ENCODE measurements around the gene GATA6.
"Not testable (repeated sequence)": the region's sequence is repeated elsewhere in the genome, so short reads cannot be mapped to it uniquely, and the experiment has no call there.

Gene GATA6

GRCh38 chr18:22219568-22220355 is 50.4 kb downstream of the GATA6 start:
- no peak overlapping the region for H3K4me3 ChIP-seq (ENCODE audit: low read depth, low read length)
- TF ChIP-seq, protein P1, sequence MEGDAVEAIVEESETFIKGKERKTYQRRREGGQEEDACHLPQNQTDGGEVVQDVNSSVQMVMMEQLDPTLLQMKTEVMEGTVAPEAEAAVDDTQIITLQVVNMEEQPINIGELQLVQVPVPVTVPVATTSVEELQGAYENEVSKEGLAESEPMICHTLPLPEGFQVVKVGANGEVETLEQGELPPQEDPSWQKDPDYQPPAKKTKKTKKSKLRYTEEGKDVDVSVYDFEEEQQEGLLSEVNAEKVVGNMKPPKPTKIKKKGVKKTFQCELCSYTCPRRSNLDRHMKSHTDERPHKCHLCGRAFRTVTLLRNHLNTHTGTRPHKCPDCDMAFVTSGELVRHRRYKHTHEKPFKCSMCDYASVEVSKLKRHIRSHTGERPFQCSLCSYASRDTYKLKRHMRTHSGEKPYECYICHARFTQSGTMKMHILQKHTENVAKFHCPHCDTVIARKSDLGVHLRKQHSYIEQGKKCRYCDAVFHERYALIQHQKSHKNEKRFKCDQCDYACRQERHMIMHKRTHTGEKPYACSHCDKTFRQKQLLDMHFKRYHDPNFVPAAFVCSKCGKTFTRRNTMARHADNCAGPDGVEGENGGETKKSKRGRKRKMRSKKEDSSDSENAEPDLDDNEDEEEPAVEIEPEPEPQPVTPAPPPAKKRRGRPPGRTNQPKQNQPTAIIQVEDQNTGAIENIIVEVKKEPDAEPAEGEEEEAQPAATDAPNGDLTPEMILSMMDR (IDR thresholded peaks at IDR 0.05; ENCODE audit: low read depth, low read length, missing control alignments) = peak; percentile 32
- in situ Hi-C loops (cut with HindIII; ENCODE audit: low sequenced_read_pairs) = no loop called here
- DNase-seq (ENCODE audit: low read depth) = no peak

DNA sequence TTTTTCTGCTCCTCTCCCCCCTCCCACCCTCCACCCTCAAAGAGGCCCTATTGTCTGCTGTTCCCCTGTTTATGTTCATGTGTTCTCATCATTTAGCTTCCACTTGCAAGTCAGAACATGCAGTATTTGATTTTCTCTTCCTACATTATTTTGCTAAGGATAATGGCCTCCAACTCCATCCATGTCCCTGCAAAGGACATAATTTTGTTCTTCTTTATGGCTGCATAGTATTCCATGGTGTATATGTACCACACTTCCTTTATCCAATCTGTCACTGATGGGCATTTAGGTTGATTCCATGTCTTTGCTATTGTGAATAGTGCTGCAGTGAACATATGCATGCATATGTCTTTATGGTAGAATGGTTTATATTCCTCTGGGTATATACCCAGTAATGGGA is 51.2 kb downstream of the GATA6 start:
- DNase-seq (ENCODE audit: low read depth); in situ Hi-C loops (cut with HindIII; ENCODE audit: low sequenced_read_pairs); H3K4me3 ChIP-seq (ENCODE audit: low read depth, low read length): not testable (repeated sequence)

- in situ Hi-C loops (cut with HindIII; ENCODE audit: low sequenced_read_pairs) = no loop called here
- no peak overlapping the region for H3K4me3 ChIP-seq (ENCODE audit: low read depth, low read length)
- TF ChIP-seq, protein P1 (IDR thresholded peaks at IDR 0.05; ENCODE audit: low read depth, low read length, missing control alignments) = no peak
- no peak for DNase-seq (ENCODE audit: low read depth)
Measured at GRCh38 chr18:22221350-22221749, 52.0 kb downstream of the GATA6 start.

- in situ Hi-C loops (cut with HindIII; ENCODE audit: low sequenced_read_pairs) = no loop called here
- peak; percentile 44 for DNase-seq (ENCODE audit: low read depth)
- TF ChIP-seq, protein P1 (IDR thresholded peaks at IDR 0.05; ENCODE audit: low read depth, low read length, missing control alignments) = no peak
Measured at GRCh38 chr18:22223254-22223964, 54.0 kb downstream of the GATA6 start.

DNA sequence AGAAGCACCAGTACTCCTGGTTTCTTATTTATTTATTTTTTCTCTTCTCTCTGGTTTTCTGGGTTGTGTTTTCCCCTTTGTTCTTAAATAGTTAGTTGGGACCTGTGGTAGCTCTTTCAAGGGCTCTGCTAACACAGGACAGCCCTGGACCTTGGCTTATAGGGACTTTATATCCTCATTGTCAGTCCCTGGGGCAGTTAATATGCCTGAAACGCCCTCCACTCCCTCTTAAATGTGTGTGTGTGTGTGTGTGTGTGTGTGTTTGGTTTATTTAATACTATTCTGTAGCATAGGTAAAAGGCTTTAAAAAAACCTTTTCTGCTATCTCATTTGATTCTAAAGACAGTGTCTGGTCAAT is 54.6 kb downstream of the GATA6 start:
- H3K4me3 ChIP-seq (ENCODE audit: low read depth, low read length) = no peak overlapping the region
- TF ChIP-seq, protein P1 (IDR thresholded peaks at IDR 0.05; ENCODE audit: low read depth, low read length, missing control alignments) = no peak
- DNase-seq (ENCODE audit: low read depth) = no peak
- in situ Hi-C loops (cut with HindIII; ENCODE audit: low sequenced_read_pairs) = no loop called here

More at GRCh38 chr18:22223254-22223964, 54.0 kb downstream of the GATA6 start:
- H3K4me3 ChIP-seq (ENCODE audit: low read depth, low read length) = no peak overlapping the region

- no peak overlapping the region for H3K4me3 ChIP-seq (ENCODE audit: low read depth, low read length)
- TF ChIP-seq, protein P1 (IDR thresholded peaks at IDR 0.05; ENCODE audit: low read depth, low read length, missing control alignments) = no peak
- in situ Hi-C loops (cut with HindIII; ENCODE audit: low sequenced_read_pairs) = no loop called here
- DNase-seq (ENCODE audit: low read depth) = no peak
Measured at GRCh38 chr18:22224339-22224738, 55.0 kb downstream of the GATA6 start.

DNA sequence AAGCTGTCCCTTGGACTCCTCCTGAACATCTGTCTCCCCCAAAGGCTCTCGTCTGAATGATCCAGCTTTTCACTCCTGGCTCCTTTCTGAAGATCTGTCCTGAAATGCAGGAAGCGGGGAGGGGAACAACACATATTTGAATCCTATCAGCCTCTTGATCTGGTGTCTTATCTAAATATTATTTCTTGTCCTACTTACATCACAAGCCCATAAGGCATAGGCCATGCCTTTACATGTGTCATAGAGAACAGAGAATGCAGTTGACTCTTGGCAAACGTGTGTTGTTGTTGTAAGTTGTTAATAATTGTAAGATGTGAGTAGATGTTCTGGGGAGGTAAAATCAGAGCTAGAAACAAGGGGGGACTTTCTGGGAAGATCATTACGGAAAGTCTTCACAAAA is 57.4 kb downstream of the GATA6 start:
- no peak overlapping the region for H3K4me3 ChIP-seq (ENCODE audit: low read depth, low read length)
- TF ChIP-seq, protein P1 (IDR thresholded peaks at IDR 0.05; ENCODE audit: low read depth, low read length, missing control alignments) = no peak
- in situ Hi-C loops (cut with HindIII; ENCODE audit: low sequenced_read_pairs) = no loop called here
- DNase-seq (ENCODE audit: low read depth) = no peak

All from astrocyte of the cerebellum (primary cell).